Ectodermal cell (in vitro differentiated cells): ENCODE measurements around the gene NGF.
A peak's percentile ranks its signal among the peaks of the same experiment; 100 is the strongest.

Source experiments
- H3K27ac ChIP-seq: 2 replicates; pipeline ENCODE4 v1.7.0; 2013; ENCODE audit warnings: mild to moderate bottlenecking, low read depth, low read length; ENCODE audit not compliant: insufficient read depth, poor library complexity, severe bottlenecking
- H3K27me3 ChIP-seq: 2 replicates; pipeline ENCODE4 v1.7.0; 2013; ENCODE audit warnings: mild to moderate bottlenecking, low read length; ENCODE audit not compliant: insufficient read depth, control insufficient read depth, poor library complexity, severe bottlenecking
- H3K36me3 ChIP-seq: one replicate; pipeline ENCODE4 v1.7.0; 2013; ENCODE audit warnings: low read length; ENCODE audit not compliant: control insufficient read depth, insufficient read depth
- H3K4me1 ChIP-seq: one replicate; pipeline ENCODE4 v1.7.0; 2013; ENCODE audit warnings: low read length; ENCODE audit not compliant: control insufficient read depth, insufficient read depth
- H3K4me3 ChIP-seq: 2 replicates; pipeline ENCODE4 v1.7.0; 2013; ENCODE audit warnings: low read depth, low read length, control low read depth; ENCODE audit not compliant: insufficient read depth
- H3K9me3 ChIP-seq: 2 replicates; pipeline ENCODE4 v1.7.0; 2013; ENCODE audit warnings: mild to moderate bottlenecking, low read length, moderate library complexity; ENCODE audit not compliant: control insufficient read depth
- WGBS, 2 experiments: methylation state at CpG; one replicate each; pipeline ENCODE4 v1.1.7; 2013; ENCODE audit warnings: missing lambda C conversion rate in 2 of 2; 5-methylcytosine and 5-hydroxymethylcytosine counted together

NGF gene

GRCh38 chr1:115299266-115299665 is 38.8 kb downstream of the NGF start:
- H3K4me1 ChIP-seq = peaks cover 10% of the 10 kb centered on the region
- no peaks in the 10 kb centered on the region for H3K9me3 ChIP-seq
- no peaks in the 10 kb centered on the region for H3K27me3 ChIP-seq
- no peaks in the 10 kb centered on the region for H3K36me3 ChIP-seq
- no peak overlapping the region for H3K4me3 ChIP-seq
- WGBS, 2 experiments = 77 to 83% methylated on average over 2 of the region's 2 CpGs
- H3K27ac ChIP-seq = no peak overlapping the region

- Histone ChIP-seq H3K4me3 (no peak overlapping the region), H3K36me3 (no peaks in the 10 kb centered on the region), H3K4me1 (peaks cover 7% of the 10 kb centered on the region), H3K27me3 (no peaks in the 10 kb centered on the region), H3K9me3 (no peaks in the 10 kb centered on the region), H3K27ac (no peak overlapping the region)
- WGBS, 2 experiments = 91 to 94% methylated on average over 2 of the region's 2 CpGs
These were observed 41.1 kb downstream of the NGF start for GRCh38 chr1:115296981-115297380.

GRCh38 chr1:115295904-115296696 is 41.9 kb downstream of the NGF start:
- Histone ChIP-seq H3K9me3 (no peaks in the 10 kb centered on the region), H3K27ac (no peak overlapping the region), H3K4me3 (no peak overlapping the region), H3K36me3 (no peaks in the 10 kb centered on the region), H3K4me1 (peaks cover 6% of the 10 kb centered on the region), H3K27me3 (no peaks in the 10 kb centered on the region)
- 91 to 92% methylated on average over 3 of the region's 3 CpGs for WGBS, 2 experiments

- 97% methylated on average over 2 to 3 of the region's 3 CpGs for WGBS, 2 experiments
- Histone ChIP-seq H3K4me3 (no peak overlapping the region), H3K4me1 (no peaks in the 10 kb centered on the region), H3K27ac (no peak overlapping the region), H3K9me3 (no peaks in the 10 kb centered on the region), H3K27me3 (no peaks in the 10 kb centered on the region), H3K36me3 (no peaks in the 10 kb centered on the region)
These were observed 44.1 kb downstream of the NGF start for GRCh38 chr1:115293899-115294298.

GRCh38 chr1:115293006-115293405 is 45.0 kb downstream of the NGF start:
- 90% methylated on average over 5 of the region's 5 CpGs for WGBS, 2 experiments
- Histone ChIP-seq H3K4me3 (no peak overlapping the region), H3K4me1 (no peaks in the 10 kb centered on the region), H3K27me3 (no peaks in the 10 kb centered on the region), H3K36me3 (no peaks in the 10 kb centered on the region), H3K27ac (no peak overlapping the region), H3K9me3 (no peaks in the 10 kb centered on the region)

GRCh38 chr1:115291741-115292140 is 46.3 kb downstream of the NGF start:
- WGBS, 2 experiments = 95 to 97% methylated on average over 5 of the region's 5 CpGs
- H3K36me3 ChIP-seq = no peaks in the 10 kb centered on the region

GRCh38 chr1:115289940-115290339 is 48.1 kb downstream of the NGF start:
- Histone ChIP-seq H3K9me3 (no peaks in the 10 kb centered on the region), H3K36me3 (no peaks in the 10 kb centered on the region), H3K27me3 (no peaks in the 10 kb centered on the region), H3K27ac (no peak overlapping the region), H3K4me1 (no peaks in the 10 kb centered on the region), H3K4me3 (no peak overlapping the region)
- WGBS, 2 experiments = 70 to 72% methylated on average over 1 of the region's 1 CpG

More at GRCh38 chr1:115291741-115292140, 46.3 kb downstream of the NGF start:
- H3K4me1 ChIP-seq = no peaks in the 10 kb centered on the region
- no peak overlapping the region for H3K27ac ChIP-seq
- no peaks in the 10 kb centered on the region for H3K9me3 ChIP-seq
- no peaks in the 10 kb centered on the region for H3K27me3 ChIP-seq
- no peak overlapping the region for H3K4me3 ChIP-seq

GRCh38 chr1:115288591-115289198 is 49.4 kb downstream of the NGF start:
- peak overlapping the region; percentile 4 for H3K27ac ChIP-seq
- 66 to 67% methylated on average over 3 of the region's 3 CpGs for WGBS, 2 experiments

GRCh38 chr1:115286431-115287205 is 51.4 kb downstream of the NGF start:
- WGBS, 2 experiments = 96% methylated on average over 30 of the region's 30 CpGs
- Histone ChIP-seq H3K4me3 (no peak overlapping the region), H3K9me3 (no peaks in the 10 kb centered on the region), H3K36me3 (no peaks in the 10 kb centered on the region), H3K27me3 (no peaks in the 10 kb centered on the region), H3K4me1 (no peaks in the 10 kb centered on the region), H3K27ac (no peak overlapping the region)

More at GRCh38 chr1:115288591-115289198, 49.4 kb downstream of the NGF start:
- no peaks in the 10 kb centered on the region for H3K4me1 ChIP-seq
- no peak overlapping the region for H3K4me3 ChIP-seq
- H3K36me3 ChIP-seq = no peaks in the 10 kb centered on the region
- H3K9me3 ChIP-seq = no peaks in the 10 kb centered on the region
- no peaks in the 10 kb centered on the region for H3K27me3 ChIP-seq

GRCh38 chr1:115284209-115284608 is 53.8 kb downstream of the NGF start:
- Histone ChIP-seq H3K27me3 (no peaks in the 10 kb centered on the region), H3K36me3 (no peaks in the 10 kb centered on the region), H3K27ac (no peak overlapping the region), H3K4me1 (no peaks in the 10 kb centered on the region), H3K9me3 (no peaks in the 10 kb centered on the region), H3K4me3 (no peak overlapping the region)
- WGBS, 2 experiments = 92 to 94% methylated on average over 6 of the region's 6 CpGs
